ENCODE results near the gene CACNA1S.

CACNA1S gene

GRCh38 chr1:201136355-201137023, 24.3 kb upstream of the CACNA1S start:
- no peak for DNase-seq (ENCODE audit: low read depth)
- no peak overlapping the region for H3K4me3 ChIP-seq (ENCODE audit: low read depth, low read length)
- TF ChIP-seq, protein P1, sequence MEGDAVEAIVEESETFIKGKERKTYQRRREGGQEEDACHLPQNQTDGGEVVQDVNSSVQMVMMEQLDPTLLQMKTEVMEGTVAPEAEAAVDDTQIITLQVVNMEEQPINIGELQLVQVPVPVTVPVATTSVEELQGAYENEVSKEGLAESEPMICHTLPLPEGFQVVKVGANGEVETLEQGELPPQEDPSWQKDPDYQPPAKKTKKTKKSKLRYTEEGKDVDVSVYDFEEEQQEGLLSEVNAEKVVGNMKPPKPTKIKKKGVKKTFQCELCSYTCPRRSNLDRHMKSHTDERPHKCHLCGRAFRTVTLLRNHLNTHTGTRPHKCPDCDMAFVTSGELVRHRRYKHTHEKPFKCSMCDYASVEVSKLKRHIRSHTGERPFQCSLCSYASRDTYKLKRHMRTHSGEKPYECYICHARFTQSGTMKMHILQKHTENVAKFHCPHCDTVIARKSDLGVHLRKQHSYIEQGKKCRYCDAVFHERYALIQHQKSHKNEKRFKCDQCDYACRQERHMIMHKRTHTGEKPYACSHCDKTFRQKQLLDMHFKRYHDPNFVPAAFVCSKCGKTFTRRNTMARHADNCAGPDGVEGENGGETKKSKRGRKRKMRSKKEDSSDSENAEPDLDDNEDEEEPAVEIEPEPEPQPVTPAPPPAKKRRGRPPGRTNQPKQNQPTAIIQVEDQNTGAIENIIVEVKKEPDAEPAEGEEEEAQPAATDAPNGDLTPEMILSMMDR (conservative IDR thresholded peaks at IDR 0.05; ENCODE audit: low read depth, low read length) = no peak

DNA sequence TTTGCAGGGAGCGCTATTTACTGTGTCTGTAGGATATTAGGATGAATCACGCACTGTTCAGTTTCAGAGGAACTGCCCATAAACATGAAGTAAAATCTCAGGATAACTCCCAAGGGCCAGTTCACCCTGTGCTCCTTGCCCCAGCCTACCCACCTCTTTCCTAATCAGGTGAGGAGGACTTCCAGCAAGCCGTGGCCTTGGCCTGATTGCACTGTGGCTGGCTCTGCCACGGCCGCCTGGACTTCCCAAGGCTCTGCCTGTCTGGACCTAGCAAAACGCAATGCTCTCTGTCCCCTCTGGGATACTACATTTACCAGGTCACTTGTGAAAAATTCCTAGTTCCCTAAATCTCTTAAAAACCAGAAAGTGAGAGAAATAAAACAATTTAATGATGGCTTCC, 22.2 kb upstream of the CACNA1S start:
- H3K4me3 ChIP-seq (ENCODE audit: low read depth, low read length) = no peak overlapping the region
- DNase-seq (ENCODE audit: low read depth) = no peak
- TF ChIP-seq, protein P1 (conservative IDR thresholded peaks at IDR 0.05; ENCODE audit: low read depth, low read length) = no peak

DNA sequence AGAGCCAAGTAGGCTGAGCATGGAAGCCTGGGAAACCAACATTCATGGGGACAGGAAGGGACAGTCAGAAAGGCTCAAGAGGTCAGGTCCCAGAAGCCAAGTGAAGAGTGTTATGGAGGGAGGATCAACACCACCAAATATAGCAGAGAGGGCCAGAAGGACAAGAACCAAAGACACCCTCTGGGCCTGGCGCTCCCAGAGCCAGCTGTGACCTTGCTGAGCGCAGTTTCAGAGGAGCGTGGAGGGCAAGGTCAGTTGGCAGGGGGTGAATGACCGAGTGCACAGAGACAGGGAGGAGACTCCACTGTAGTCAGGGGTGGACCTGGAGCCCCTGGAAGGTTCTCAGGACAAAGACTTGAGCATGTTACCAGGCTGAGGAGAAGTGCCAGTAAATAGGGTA, 19.2 kb upstream of the CACNA1S start:
- TF ChIP-seq, protein P1 (conservative IDR thresholded peaks at IDR 0.05; ENCODE audit: low read depth, low read length) = no peak
- H3K4me3 ChIP-seq (ENCODE audit: low read depth, low read length) = no peak overlapping the region

DNA sequence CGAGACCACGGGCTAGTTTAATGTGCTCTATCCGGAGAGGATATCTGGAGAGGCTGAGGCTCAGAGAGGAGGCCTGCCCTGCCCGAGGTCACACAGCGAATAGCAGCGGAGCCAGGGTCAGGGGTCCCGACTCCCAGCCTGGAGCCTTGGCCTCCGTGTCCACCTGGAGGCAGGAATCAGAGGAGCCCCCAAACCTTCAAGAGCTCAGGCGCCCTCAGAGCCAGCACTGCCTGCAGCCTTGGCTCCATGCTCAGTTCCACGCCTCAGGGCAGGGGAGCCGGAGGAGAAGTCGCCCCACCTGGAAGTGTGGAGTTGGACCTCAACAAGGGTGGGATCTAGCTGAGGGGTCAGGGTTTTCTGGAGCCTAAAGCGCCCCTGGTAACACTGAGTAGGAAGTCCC, 16.7 kb upstream of the CACNA1S start:
- no peak overlapping the region for H3K4me3 ChIP-seq (ENCODE audit: low read depth, low read length)
- TF ChIP-seq, protein P1 (conservative IDR thresholded peaks at IDR 0.05; ENCODE audit: low read depth, low read length) = no peak
- no peak for DNase-seq (ENCODE audit: low read depth)

More for the DNA sequence above, 19.2 kb upstream of the CACNA1S start:
- DNase-seq (ENCODE audit: low read depth) = no peak

- TF ChIP-seq, protein P1 (conservative IDR thresholded peaks at IDR 0.05; ENCODE audit: low read depth, low read length) = no peak
- no peak overlapping the region for H3K4me3 ChIP-seq (ENCODE audit: low read depth, low read length)
- no peak for DNase-seq (ENCODE audit: low read depth)
Observed at GRCh38 chr1:201128476-201128875, 16.2 kb upstream of the CACNA1S start.

GRCh38 chr1:201127755-201128455, 15.7 kb upstream of the CACNA1S start:
- no peak overlapping the region for H3K4me3 ChIP-seq (ENCODE audit: low read depth, low read length)
- TF ChIP-seq, protein P1 (conservative IDR thresholded peaks at IDR 0.05; ENCODE audit: low read depth, low read length) = no peak
- DNase-seq (ENCODE audit: low read depth) = no peak
